HG03066 (cell line): Measurements from ENCODE around the gene AIMP1.
"Not testable (repeated sequence)": the region's sequence is repeated elsewhere in the genome, so short reads cannot be mapped to it uniquely, and the experiment has no call there.

Experiments used
- ATAC-seq: cut with Tn5 transposase; IDR thresholded peaks from one replicate; pipeline ENCODE4 v1.9.1; 2021; ENCODE audit warnings: low read depth; ENCODE audit not compliant: unreplicated experiment

Gene AIMP1

DNA sequence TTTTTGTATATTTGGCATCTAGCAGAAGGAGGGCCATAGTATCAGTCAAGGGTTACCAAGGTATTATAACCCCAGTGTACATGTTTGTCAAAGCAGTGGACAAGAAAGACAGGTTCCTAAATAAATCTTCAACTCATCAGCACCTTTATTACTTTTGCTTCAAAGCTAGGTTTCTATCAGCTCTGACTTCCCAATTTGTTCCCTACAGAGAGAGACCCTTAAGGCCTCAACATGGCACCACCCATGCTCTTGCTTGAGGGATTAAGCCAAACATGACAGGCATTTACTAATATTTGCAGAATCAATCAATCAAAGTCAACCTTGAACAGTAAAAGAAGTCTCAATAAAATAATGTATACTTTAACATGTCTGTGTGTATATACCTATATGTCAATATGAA is 9.8 kb upstream of the AIMP1 start:
- no peak for ATAC-seq

DNA sequence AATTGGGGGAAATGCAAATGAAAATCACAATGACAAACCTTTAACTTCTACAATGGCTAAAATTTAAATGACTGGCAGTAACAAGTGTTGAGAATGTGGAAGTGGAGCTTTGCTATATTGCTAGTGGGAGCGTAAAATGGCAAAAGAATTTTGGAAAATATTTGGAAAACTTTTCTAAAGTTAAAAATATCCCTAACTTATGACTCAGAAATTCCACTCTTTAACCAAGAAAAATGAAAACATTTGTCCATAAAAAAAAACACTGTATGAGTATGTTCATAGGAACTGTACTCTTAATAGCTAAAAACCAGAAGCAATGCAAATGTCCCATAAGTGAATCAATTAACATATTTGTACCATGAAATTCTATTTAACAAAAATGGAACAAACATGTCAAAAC is 4.0 kb upstream of the AIMP1 start:
- ATAC-seq: no peak

GRCh38 chr4:106312997-106313522 is 3.3 kb upstream of the AIMP1 start:
- ATAC-seq: no peak

GRCh38 chr4:106314960-106315359 is 1.4 kb upstream of the AIMP1 start:
- no peak for ATAC-seq

GRCh38 chr4:106315476-106315967 is 828 bp upstream of the AIMP1 start:
- peak; percentile 24 for ATAC-seq

DNA sequence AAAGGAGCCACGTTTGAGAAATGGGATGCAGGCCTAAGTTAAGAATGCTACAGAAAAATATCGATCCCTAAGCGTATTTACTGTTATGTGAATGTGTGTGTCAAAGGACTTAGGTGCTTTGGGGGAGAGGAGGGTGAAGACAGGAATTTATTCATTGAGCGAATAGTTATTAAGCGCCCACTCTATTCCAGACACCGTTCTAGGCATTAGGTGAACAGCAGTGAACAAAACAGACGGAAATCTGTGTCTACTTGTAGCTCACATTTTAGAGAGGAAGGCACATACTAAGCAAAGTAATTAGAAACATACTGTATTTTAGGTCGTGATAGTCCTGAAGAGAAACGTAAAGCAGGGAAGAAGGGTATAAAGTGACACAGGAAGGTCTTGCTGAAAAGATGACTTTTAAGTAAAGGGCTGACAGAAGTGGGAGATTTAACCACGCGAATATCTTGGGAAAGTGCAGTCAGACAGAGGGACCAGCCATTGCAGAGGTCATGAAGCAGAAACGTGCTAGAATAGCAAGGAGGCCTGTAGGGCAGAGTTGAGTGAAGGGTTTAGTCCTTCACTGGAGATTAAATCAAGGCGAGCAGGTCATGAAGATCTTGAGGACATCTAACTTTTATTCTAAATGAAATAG is 541 bp downstream of the AIMP1 start:
- peak; percentile 5 for ATAC-seq

GRCh38 chr4:106317815-106318214 is 1.5 kb downstream of the AIMP1 start:
- no peak for ATAC-seq

GRCh38 chr4:106318511-106318910 is 2.2 kb downstream of the AIMP1 start:
- ATAC-seq: no peak

DNA sequence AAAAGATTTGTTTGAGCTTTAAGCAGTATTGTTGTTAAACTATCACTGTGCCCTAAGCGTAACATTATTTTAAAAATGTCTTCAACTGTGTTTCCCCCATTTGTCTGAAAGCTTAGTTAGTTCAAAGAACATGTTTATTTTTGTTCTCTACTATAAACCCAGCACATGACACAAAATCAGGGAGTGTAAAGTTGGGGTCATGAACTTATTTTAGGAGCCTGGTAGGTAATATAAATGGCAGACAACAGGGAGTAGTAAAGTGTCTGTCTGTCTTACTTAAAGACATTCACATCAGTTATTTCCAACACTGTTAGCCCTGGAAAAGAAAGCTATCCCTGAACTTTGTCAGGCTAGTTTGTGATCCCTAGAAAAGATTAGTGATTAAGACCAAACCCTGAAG is 3.9 kb downstream of the AIMP1 start:
- no peak for ATAC-seq

DNA sequence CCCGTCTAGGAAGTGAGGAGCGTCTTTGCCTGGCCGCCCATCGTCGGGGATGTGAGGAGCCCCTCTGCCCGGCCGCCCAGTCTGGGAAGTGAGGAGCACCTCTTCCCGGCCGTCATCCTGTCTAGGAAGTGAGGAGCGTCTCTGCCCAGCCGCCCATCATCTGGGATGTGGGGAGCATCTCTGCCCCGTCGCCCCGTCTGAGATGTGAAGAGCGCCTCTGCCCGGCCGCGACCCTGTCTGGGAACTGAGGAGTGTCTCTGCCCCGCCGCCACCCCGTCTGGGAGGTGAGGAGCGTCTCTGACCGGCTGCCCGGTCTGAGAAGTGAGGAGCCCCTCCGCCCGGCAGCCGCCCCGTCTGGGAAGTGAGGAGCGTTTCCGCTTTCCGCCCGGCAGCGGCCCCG is 4.8 kb downstream of the AIMP1 start:
- not testable (repeated sequence) for ATAC-seq

DNA sequence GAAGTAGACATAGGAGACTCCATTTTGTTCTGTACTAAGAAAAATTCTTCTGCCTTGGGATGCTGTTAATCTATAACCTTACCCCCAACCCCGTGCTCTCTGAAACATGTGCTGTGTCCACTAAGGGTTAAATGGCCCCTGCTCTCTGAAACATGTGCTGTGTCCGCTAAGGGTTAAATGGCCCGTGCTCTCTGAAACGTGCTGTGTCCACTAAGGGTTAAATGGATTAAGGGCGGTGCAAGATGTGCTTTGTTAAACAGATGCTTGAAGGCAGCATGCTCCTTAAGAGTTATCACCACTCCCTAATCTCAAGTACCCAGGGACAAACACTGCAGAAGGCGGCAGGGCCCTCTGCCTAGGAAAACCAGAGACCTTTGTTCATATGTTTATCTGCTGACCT is 5.5 kb downstream of the AIMP1 start:
- ATAC-seq: not testable (repeated sequence)

DNA sequence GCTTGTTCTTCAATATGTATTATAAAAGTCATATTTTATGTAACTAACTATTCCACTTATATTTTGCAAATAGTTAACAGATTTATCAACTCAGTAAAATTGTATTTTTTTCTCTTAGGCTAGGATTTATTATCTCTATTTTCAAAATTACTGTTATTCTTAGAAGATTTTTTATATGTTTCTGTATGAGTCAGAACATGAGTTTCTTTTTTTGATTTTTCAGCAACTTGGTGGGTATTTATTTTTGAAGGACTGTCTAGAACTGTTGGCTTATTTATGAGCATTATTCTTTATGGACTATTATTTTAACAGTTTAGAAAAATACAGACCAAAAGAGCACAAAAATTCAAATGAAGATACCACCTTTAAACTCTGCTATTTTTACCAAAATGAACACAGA is 6.8 kb downstream of the AIMP1 start:
- ATAC-seq: no peak

GRCh38 chr4:106325800-106326199 is 9.4 kb downstream of the AIMP1 start:
- no peak for ATAC-seq

GRCh38 chr4:106329041-106329618 is 12.8 kb downstream of the AIMP1 start:
- no peak for ATAC-seq

GRCh38 chr4:106333186-106333585 is 16.8 kb downstream of the AIMP1 start:
- ATAC-seq: no peak

GRCh38 chr4:106334741-106335470 is 18.6 kb downstream of the AIMP1 start:
- ATAC-seq: no peak

GRCh38 chr4:106336618-106337017 is 20.3 kb downstream of the AIMP1 start:
- no peak for ATAC-seq

GRCh38 chr4:106337916-106338315 is 21.6 kb downstream of the AIMP1 start:
- no peak for ATAC-seq

GRCh38 chr4:106338671-106339070 is 22.3 kb downstream of the AIMP1 start:
- no peak for ATAC-seq

DNA sequence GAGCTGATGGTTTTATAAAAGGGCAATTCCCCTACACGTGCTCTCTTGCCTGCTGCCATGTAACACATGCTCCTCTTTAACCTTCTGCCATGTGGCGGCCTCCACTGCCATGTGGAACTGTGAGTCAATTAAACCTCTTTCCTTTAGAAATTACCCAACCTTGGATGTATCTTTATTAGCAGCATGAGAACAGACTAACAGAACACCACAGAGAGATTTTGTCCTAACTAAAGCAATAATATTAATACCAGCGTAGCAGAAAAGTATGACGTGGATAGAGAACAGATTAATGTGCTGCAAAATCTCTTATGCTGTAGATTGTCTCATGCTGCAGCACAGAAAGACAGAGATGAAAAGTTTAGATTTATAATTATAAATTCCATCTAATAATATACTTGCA is 23.1 kb downstream of the AIMP1 start:
- no peak for ATAC-seq

DNA sequence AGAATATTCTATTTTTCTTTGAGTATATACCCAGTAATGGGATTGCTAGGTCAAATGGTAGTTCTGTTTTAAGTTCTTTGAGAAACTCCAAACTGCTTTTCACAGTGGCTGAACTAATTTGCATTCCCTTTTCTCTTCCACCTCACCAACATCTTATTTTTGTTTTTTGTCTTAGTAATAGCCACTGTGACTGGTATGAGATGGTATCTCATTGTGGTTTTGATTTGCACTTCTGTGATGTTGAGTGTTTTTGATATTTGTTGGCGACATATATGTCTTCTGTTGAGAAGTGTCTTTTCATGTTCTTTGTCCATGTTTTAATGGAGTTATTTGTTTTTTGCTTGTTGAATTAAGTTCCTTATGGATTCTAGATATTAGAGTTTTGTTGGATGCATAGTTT is 24.4 kb downstream of the AIMP1 start:
- no peak for ATAC-seq
